Measurements from ENCODE around the gene HOTAIR.

Gene HOTAIR

DNA sequence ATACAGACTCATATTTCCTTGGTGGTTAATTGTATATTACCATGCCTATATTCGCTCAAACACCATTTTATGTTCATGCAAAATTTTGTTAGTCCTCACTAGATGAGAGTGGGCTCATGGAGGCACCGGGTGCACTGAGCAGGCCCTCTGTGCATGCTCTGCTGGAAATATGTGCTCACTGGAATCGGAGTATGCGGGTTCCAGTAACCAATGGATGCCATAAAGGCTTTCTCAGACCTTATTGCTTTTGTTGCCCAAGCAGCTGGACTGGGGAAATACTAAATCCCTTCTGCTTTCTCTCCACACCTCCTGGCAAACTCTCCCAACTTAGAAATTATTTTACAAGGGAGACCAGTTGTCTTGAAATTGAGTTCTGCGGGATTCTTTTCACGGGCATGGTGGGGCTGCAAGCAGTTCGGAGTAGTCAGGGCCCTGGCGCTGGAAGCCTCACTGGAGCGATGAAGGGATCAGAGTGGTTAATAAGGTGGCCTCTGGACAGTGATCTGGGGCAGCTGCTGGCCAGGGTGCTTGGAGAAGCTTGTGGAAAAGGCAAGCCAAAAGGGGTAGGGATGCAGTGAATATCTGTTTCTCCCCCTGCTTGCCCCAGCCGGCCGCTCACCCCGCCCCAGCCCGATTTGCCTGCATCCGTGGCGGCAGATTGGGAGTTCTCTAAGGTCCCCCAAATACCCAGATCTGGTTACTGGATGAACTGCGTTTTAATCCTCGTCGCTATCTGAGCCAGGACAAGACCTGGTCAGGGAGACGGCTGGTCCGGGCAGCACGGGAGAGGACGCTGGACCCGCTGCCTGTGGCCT lies 46.0 kb upstream of the HOTAIR start:
- POLR2A ChIA-PET, result interaction anchor here (1.1 to 1.4 kb wide), 2 partner anchors 12 to 32 kb away, joined by 3 read pairs; partner anchors contain the start of gene HOXC8
- no peak for DNase-seq (ENCODE audit: extremely low spot score)
- TF ChIP-seq LEF1 (IDR thresholded peaks at IDR 0.05; ENCODE audit: borderline replicate concordance) (no peak), TARDBP (IDR thresholded peaks at IDR 0.05) (no peak), SUZ12 (IDR thresholded peaks at IDR 0.05) (no peak), SP1 (IDR thresholded peaks at IDR 0.05) (no peak)
- CTCF ChIA-PET, result interaction anchor here (1.0 to 1.3 kb wide), 2 partner anchors 12 to 117 kb away, joined by 3 to 4 read pairs; partner anchors contain the start of gene HOXC5

DNA sequence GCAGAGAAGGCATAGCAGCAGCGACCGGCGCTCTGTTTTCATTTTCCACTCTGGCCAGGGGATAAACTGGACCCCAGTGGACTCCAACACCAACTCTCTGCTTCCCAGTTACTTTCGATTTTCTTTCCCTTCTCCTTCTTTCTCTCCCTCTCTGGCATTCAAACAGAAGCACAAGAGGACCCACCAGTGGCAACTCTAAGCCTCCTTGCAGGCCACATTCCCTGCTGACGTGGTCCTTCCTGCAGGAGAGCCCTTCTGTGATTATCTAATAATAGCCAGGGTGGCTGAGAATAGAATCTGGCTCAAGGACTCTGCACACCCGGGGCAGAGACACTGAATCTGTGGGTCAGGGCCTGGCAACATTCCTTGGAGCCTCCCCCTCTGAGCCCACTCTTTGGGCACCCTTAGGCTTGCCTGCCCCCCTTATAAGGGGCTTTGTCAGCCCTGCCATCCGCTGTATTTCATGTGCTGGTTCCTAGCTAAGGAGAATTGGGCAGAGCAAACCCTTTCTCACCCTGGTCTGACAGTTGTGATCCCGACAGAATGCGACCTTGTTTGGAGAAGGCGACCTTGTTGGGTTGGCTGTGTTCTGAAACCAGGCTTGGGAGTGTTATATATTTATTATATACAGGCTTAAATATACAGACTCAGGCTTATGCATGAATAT lies 45.3 kb upstream of the HOTAIR start:
- POLR2A ChIA-PET, result interaction anchor here (1.1 kb wide), 1 partner anchor 11 kb away, joined by 3 read pairs; the partner anchor contains the start of gene HOXC8
- TF ChIP-seq ARNT (IDR thresholded peaks at IDR 0.05) (no peak), HDGF (IDR thresholded peaks at IDR 0.05; ENCODE audit: borderline replicate concordance) (0 out of 2 replicates have a peak, but pooled peaks have one; percentile 21)
- TF ChIP-seq, protein P1, sequence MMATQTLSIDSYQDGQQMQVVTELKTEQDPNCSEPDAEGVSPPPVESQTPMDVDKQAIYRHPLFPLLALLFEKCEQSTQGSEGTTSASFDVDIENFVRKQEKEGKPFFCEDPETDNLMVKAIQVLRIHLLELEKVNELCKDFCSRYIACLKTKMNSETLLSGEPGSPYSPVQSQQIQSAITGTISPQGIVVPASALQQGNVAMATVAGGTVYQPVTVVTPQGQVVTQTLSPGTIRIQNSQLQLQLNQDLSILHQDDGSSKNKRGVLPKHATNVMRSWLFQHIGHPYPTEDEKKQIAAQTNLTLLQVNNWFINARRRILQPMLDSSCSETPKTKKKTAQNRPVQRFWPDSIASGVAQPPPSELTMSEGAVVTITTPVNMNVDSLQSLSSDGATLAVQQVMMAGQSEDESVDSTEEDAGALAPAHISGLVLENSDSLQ (IDR thresholded peaks at IDR 0.05), result no peak
- CTCF ChIA-PET, result no interaction called here
- DNase-seq (ENCODE audit: extremely low spot score), result no peak

DNA sequence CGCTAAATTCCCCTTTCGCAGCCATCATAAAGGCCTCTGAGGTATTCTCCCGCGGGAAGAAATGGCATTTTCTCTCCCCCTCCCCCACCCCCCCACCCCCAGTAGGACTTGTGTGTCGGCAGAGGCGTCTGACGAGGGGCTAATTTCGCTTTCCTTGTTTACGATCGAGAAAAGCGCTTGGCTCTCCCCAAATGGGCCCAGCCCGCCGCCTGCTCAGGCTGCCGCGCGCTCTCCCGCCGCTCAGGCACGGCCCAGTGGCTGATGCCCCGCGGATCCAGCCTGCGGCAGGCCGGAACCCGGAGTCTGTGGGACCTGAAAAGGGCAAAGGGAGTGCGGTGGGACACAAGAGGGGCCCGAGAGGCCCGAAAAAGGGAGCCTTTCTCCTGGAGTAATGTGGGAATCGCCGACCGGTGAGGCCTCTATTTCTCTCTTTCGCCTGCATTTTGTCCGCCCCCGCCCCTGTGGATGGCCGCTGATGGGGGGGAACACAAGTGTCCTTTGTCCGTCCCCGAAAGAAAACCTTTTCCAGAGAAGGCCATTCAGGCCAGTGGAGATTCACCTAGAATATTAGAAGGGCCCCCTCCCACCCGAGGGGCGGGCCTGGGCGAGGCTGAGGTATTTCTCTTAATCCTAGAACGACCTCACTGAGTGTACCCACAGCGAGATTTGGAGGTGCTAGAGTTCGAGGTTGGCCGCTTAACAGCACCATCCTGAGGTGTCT lies 44.5 kb upstream of the HOTAIR start:
- CTCF ChIA-PET, result no interaction called here
- DNase-seq (ENCODE audit: extremely low spot score), result no peak
- TF ChIP-seq ZNF384 (IDR thresholded peaks at IDR 0.05) (no peak), FOXK2 (IDR thresholded peaks at IDR 0.05) (no peak), ELF4 (IDR thresholded peaks at IDR 0.05) (no peak), HDGF (IDR thresholded peaks at IDR 0.05; ENCODE audit: borderline replicate concordance) (no peak), ARNT (IDR thresholded peaks at IDR 0.05) (no peak), FOXA1 (IDR thresholded peaks at IDR 0.05) (no peak), CTBP1 (IDR thresholded peaks at IDR 0.05; ENCODE audit: borderline replicate concordance) (no peak)
- POLR2A ChIA-PET, result no interaction called here

DNA sequence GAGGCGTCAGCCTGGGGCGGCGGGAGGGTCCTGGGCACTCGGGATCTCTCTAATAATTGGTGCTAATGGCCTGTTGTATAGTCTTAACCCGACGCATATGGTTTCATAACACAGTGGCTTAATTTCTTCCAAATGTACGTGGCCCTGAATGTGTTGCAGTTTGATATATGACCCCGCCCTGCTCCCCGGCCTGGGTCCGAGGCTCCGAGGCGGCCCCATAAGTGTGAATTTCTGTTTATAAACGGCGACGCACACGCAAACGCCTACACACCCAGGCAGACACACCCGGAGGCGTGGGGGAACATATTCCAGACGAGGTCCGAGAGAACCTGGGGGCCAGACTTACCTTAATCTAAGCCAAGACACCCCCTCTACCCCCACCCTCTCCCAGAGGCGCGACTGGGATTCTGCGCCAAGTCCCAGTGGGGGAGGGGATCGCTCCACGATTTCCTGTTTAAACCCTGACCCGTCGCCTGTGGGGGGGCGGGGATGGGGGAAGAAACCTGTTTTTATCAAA lies 43.8 kb upstream of the HOTAIR start:
- CTCF ChIA-PET, result no interaction called here
- TF ChIP-seq FOXA1 (IDR thresholded peaks at IDR 0.05) (no peak), L3MBTL2 (conservative IDR thresholded peaks at IDR 0.05) (peak; percentile 32; the same call in 1 of the 2 replicates), LEF1 (IDR thresholded peaks at IDR 0.05; ENCODE audit: borderline replicate concordance) (no peak), SUZ12 (IDR thresholded peaks at IDR 0.05) (no peak), NFRKB (IDR thresholded peaks at IDR 0.05) (no peak)
- POLR2A ChIA-PET, result interaction anchor here (1.4 to 2.9 kb wide), 2 partner anchors 8 to 341 kb away, joined by 3 to 26 read pairs; partner anchors contain the start of gene HOXC6
- DNase-seq (ENCODE audit: extremely low spot score), result no peak

DNA sequence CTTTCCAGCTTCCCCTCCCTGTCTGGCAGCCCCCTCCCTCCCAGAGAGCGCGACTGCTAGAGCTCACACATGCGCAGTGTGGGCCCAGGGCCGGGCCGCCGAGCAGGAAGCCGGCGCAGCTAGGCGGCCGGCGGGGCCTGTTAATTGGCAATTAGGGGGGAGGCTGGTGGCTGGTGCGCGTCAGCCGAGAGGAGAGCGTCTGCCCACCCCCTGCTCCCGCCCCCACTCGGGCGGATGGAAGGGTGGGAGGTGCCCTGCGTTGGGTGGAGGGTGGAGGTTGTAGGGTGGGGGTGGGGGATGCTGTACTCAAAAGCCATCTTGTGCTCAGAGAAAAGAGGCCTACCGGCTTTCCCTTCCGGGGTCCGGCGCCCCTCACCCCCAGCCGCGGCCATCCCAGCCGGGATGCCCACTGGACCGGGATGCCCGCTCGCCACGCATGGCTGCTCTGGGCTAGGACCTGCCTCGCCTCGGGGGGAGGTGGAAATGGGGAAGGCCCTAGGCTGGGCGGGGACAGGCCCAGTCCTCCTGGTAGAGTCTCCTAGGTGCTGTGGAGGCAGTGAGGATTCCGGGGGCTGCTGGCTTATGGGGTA lies 43.2 kb upstream of the HOTAIR start:
- ChIA-PET POLR2A (interaction anchor here (0.9 to 2.9 kb wide), 15 partner anchors 9 to 341 kb away, joined by 3 to 26 read pairs (median 5); partner anchors contain the start of genes CBX5, HNRNPA1, HOXC4 and HOXC5), CTCF (interaction anchor here (0.8 to 2.3 kb wide), 5 partner anchors 9 to 190 kb away, joined by 3 to 6 read pairs (median 3); partner anchors contain the start of gene HOXC8)
- peak; percentile 90 for DNase-seq (ENCODE audit: extremely low spot score)
- TF ChIP-seq, protein P1 (IDR thresholded peaks at IDR 0.05), result 0 out of 2 replicates have a peak, but pooled peaks have one; percentile 10
- no peak for TF ChIP-seq ZNF384 (IDR thresholded peaks at IDR 0.05)

DNA sequence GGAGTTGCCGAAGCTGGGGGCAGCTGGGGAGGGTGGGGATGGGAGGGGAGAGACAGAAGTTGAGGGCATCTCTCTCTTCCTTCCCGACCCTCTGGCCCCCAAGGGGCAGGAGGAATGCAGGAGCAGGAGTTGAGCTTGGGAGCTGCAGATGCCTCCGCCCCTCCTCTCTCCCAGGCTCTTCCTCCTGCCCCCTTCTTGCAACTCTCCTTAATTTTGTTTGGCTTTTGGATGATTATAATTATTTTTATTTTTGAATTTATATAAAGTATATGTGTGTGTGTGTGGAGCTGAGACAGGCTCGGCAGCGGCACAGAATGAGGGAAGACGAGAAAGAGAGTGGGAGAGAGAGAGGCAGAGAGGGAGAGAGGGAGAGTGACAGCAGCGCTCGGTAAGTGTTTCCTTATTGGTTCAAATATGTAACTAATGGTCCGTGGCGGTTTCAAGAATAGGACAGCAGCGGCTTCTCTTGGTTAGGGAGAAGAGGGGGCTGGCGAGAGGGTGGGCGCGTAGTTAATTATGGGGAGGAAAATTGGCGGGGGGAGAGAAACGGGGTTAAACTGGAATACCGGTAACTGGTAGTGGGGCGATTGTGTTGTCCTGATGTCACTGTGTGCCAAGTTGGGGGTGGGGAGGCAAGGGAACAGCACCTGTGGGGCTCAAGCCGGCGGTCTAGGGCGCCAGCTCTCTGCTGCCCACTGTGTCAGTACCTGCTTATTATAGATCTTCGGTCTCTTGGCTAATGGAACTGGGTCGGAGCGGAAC lies 42.5 kb upstream of the HOTAIR start:
- CTCF ChIA-PET, result interaction anchor here (0.6 to 2.3 kb wide), 8 partner anchors 8 to 191 kb away, joined by 3 to 13 read pairs (median 4); partner anchors contain the start of gene HOXC8

More for the DNA sequence above, 42.5 kb upstream of the HOTAIR start:
- DNase-seq (ENCODE audit: extremely low spot score), result no peak
- POLR2A ChIA-PET, result interaction anchor here (0.8 to 2.9 kb wide), 22 partner anchors 9 to 342 kb away, joined by 3 to 26 read pairs (median 4); partner anchors contain the start of genes CBX5, HNRNPA1, HOXC4 and HOXC5
- TF ChIP-seq, protein P1 (IDR thresholded peaks at IDR 0.05), result peak; percentile 91
- no peak for TF ChIP-seq ELF4 (IDR thresholded peaks at IDR 0.05)

Data from HEK293T (cell line).